Measurements from ENCODE around the gene VPS13D.

Gene VPS13D

DNA sequence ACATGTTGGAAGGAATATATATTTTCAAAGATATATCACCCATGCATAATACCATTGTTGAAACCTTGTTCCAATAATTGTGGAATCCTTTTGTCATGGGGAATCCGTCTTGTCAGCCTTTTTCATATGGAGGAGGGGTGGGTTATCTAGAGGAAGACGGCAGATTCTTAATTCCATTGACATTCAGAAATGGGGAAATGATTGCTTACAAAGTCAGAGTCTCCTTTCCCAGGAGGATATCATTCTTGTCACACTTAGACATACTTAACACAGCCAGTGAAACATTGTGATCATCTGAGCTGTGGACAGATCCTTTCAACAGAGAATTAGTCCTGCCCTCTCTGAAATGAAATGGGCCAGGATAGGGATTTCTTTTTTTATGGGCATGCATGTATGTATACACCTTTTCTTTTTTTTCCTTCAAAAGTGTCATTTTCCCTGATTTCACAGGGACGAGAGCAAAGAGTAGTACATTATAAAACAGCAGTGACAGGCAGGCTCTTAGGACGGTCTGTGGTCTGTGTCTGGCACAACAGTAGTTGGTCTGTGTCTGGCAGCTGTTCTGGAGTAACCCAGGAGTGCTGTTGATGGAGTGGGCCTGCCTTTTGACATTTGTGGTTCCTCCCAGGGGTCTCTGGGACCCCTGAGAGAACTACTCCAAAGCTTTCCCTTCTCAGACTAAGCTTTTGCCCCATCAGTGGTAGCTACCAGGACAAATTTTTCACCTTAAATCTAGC, 50.1 kb downstream of the VPS13D start:
- H3F3A ChIP-seq (ENCODE audit: control insufficient read depth, insufficient read depth), result no peaks in the 10 kb centered on the region
- no peaks in the 10 kb centered on the region for H3K79me2 ChIP-seq (ENCODE audit: control insufficient read depth, low read length)
- peaks cover 53% of the 10 kb centered on the region for H3K36me3 ChIP-seq (ENCODE audit: control insufficient read depth, low read length)
- H3K9me2 ChIP-seq (replicated peaks; ENCODE audit: control insufficient read depth, low read length), result no peaks in the 10 kb centered on the region
- H3K27me3 ChIP-seq (ENCODE audit: control insufficient read depth, low read length), result no peaks in the 10 kb centered on the region
- H4K20me1 ChIP-seq (ENCODE audit: control insufficient read depth, insufficient read depth, low read depth, low read length), result no peaks in the 10 kb centered on the region
- H3K27ac ChIP-seq (ENCODE audit: low read depth, low read length), result no peak overlapping the region
- TF ChIP-seq EZH2phosphoT487 (IDR thresholded peaks at IDR 0.05; ENCODE audit: borderline replicate concordance, low read length), result no peak
- TF ChIP-seq, protein P1, sequence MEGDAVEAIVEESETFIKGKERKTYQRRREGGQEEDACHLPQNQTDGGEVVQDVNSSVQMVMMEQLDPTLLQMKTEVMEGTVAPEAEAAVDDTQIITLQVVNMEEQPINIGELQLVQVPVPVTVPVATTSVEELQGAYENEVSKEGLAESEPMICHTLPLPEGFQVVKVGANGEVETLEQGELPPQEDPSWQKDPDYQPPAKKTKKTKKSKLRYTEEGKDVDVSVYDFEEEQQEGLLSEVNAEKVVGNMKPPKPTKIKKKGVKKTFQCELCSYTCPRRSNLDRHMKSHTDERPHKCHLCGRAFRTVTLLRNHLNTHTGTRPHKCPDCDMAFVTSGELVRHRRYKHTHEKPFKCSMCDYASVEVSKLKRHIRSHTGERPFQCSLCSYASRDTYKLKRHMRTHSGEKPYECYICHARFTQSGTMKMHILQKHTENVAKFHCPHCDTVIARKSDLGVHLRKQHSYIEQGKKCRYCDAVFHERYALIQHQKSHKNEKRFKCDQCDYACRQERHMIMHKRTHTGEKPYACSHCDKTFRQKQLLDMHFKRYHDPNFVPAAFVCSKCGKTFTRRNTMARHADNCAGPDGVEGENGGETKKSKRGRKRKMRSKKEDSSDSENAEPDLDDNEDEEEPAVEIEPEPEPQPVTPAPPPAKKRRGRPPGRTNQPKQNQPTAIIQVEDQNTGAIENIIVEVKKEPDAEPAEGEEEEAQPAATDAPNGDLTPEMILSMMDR (IDR thresholded peaks at IDR 0.05; ENCODE audit: low read depth, low read length, poor library complexity, severe bottlenecking), result no peak
- H3K4me1 ChIP-seq (ENCODE audit: control insufficient read depth, low read length), result no peaks in the 10 kb centered on the region
- H3K9me3 ChIP-seq (ENCODE audit: control insufficient read depth, insufficient read depth, low read length), result no peaks in the 10 kb centered on the region
- no peak overlapping the region for H3K4me3 ChIP-seq (ENCODE audit: low read length)
- no peak overlapping the region for H3K4me2 ChIP-seq (ENCODE audit: low read length)

DNA sequence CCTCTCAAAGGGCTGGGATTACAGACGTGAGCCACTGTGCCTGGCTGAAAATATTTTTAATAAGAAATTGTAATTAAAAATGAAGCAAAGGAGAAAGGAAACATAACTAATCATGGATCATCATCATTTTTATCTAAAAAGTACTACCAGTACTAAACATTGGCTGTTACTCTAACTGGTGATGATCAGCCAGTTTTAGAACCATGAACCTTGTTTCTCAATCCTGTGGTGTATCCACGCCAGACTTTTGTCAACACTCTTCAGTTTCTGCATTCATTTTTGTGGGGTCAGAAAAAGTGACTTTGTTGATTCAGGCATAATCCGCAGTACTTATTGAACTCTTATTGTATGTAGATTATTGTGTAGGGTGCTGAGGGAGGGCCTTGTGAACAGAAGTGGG, 52.3 kb downstream of the VPS13D start:
- H3K27me3 ChIP-seq (ENCODE audit: control insufficient read depth, low read length), result no peaks in the 10 kb centered on the region
- no peaks in the 10 kb centered on the region for H3K79me2 ChIP-seq (ENCODE audit: control insufficient read depth, low read length)
- H3K9me2 ChIP-seq (replicated peaks; ENCODE audit: control insufficient read depth, low read length), result no peaks in the 10 kb centered on the region
- no peaks in the 10 kb centered on the region for H4K20me1 ChIP-seq (ENCODE audit: control insufficient read depth, insufficient read depth, low read depth, low read length)
- H3K4me1 ChIP-seq (ENCODE audit: control insufficient read depth, low read length), result no peaks in the 10 kb centered on the region
- H3K36me3 ChIP-seq (ENCODE audit: control insufficient read depth, low read length), result peaks cover 35% of the 10 kb centered on the region
- TF ChIP-seq, protein P1 (IDR thresholded peaks at IDR 0.05; ENCODE audit: low read depth, low read length, poor library complexity, severe bottlenecking), result no peak
- TF ChIP-seq EZH2phosphoT487 (IDR thresholded peaks at IDR 0.05; ENCODE audit: borderline replicate concordance, low read length), result no peak
- no peak overlapping the region for H3K4me3 ChIP-seq (ENCODE audit: low read length)
- H3K9me3 ChIP-seq (ENCODE audit: control insufficient read depth, insufficient read depth, low read length), result no peaks in the 10 kb centered on the region
- H3F3A ChIP-seq (ENCODE audit: control insufficient read depth, insufficient read depth), result no peaks in the 10 kb centered on the region
- H3K4me2 ChIP-seq (ENCODE audit: low read length), result no peak overlapping the region
- H3K27ac ChIP-seq (ENCODE audit: low read depth, low read length), result no peak overlapping the region

DNA sequence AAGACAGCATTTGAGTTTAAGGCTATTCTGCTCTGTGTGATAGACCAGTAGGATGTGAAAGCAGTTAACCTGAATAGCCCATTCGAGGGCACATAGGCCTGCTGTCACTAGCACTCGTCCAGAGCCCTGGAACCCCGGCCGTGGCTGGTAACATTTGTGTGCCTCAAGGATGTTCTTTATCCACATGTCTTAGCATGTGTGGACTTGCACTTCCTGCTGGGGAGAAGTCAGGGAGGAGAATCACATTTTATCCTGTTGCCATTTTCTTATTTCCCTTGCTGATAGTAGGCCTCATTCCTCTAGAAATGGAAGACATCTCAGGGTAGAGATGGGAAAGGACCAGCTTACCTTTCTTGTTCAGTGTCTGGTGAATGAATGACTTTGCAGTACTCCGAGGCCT, 54.7 kb downstream of the VPS13D start:
- peaks cover 27% of the 10 kb centered on the region for H3K36me3 ChIP-seq (ENCODE audit: control insufficient read depth, low read length)
- no peak overlapping the region for H3K4me3 ChIP-seq (ENCODE audit: low read length)

More for the DNA sequence above, 54.7 kb downstream of the VPS13D start:
- no peak overlapping the region for H3K4me2 ChIP-seq (ENCODE audit: low read length)
- no peaks in the 10 kb centered on the region for H3K9me3 ChIP-seq (ENCODE audit: control insufficient read depth, insufficient read depth, low read length)
- no peaks in the 10 kb centered on the region for H3K79me2 ChIP-seq (ENCODE audit: control insufficient read depth, low read length)
- no peaks in the 10 kb centered on the region for H3F3A ChIP-seq (ENCODE audit: control insufficient read depth, insufficient read depth)
- no peaks in the 10 kb centered on the region for H3K4me1 ChIP-seq (ENCODE audit: control insufficient read depth, low read length)
- TF ChIP-seq, protein P1 (IDR thresholded peaks at IDR 0.05; ENCODE audit: low read depth, low read length, poor library complexity, severe bottlenecking), result no peak
- TF ChIP-seq EZH2phosphoT487 (IDR thresholded peaks at IDR 0.05; ENCODE audit: borderline replicate concordance, low read length), result no peak
- no peak overlapping the region for H3K27ac ChIP-seq (ENCODE audit: low read depth, low read length)
- H3K27me3 ChIP-seq (ENCODE audit: control insufficient read depth, low read length), result no peaks in the 10 kb centered on the region
- no peaks in the 10 kb centered on the region for H4K20me1 ChIP-seq (ENCODE audit: control insufficient read depth, insufficient read depth, low read depth, low read length)
- no peaks in the 10 kb centered on the region for H3K9me2 ChIP-seq (replicated peaks; ENCODE audit: control insufficient read depth, low read length)

Measured in DOHH2 (cell line).